HG02678 (cell line): ENCODE measurements around the gene ARHGEF10L.

Source experiments
- ATAC-seq: cut with Tn5 transposase; IDR thresholded peaks from one replicate; pipeline ENCODE4 v1.9.1; 2021; ENCODE audit warnings: mild to moderate bottlenecking, moderate library complexity; ENCODE audit not compliant: unreplicated experiment

ARHGEF10L gene

GRCh38 chr1:17521946-17522612 is 17.4 kb upstream of the ARHGEF10L start:
- ATAC-seq = no peak

GRCh38 chr1:17523321-17524041 is 16.0 kb upstream of the ARHGEF10L start:
- no peak for ATAC-seq

GRCh38 chr1:17524645-17525044 is 14.9 kb upstream of the ARHGEF10L start:
- no peak for ATAC-seq

- ATAC-seq = no peak
Measured at GRCh38 chr1:17525996-17526686, 13.4 kb upstream of the ARHGEF10L start.

- ATAC-seq = no peak
Measured at GRCh38 chr1:17527036-17527914, 12.2 kb upstream of the ARHGEF10L start.

- no peak for ATAC-seq
Measured at GRCh38 chr1:17529381-17529780, 10.1 kb upstream of the ARHGEF10L start.

GRCh38 chr1:17531343-17531681 is 8.2 kb upstream of the ARHGEF10L start:
- no peak for ATAC-seq

GRCh38 chr1:17531682-17532487 is 7.6 kb upstream of the ARHGEF10L start:
- no peak for ATAC-seq

- ATAC-seq = no peak
Measured at GRCh38 chr1:17533201-17533600, 6.3 kb upstream of the ARHGEF10L start.

GRCh38 chr1:17535300-17535936 is 4.1 kb upstream of the ARHGEF10L start:
- ATAC-seq = no peak

- ATAC-seq = no peak
Measured at GRCh38 chr1:17538010-17538409, 1.5 kb upstream of the ARHGEF10L start.

- ATAC-seq = no peak
Measured at GRCh38 chr1:17538428-17539117, 925 bp upstream of the ARHGEF10L start.

- no peak for ATAC-seq
Measured at GRCh38 chr1:17539118-17539476, 401 bp upstream of the ARHGEF10L start.

GRCh38 chr1:17540255-17541001 is 930 bp downstream of the ARHGEF10L start:
- ATAC-seq = no peak

- no peak for ATAC-seq
Measured at GRCh38 chr1:17542645-17543044, 3.1 kb downstream of the ARHGEF10L start.

GRCh38 chr1:17544776-17545350 is 5.4 kb downstream of the ARHGEF10L start:
- no peak for ATAC-seq

- no peak for ATAC-seq
Measured at GRCh38 chr1:17545356-17545755, 5.9 kb downstream of the ARHGEF10L start.

GRCh38 chr1:17546946-17547670 is 7.6 kb downstream of the ARHGEF10L start:
- no peak for ATAC-seq
